Liver (tissue), 9 donors: ENCODE data around the gene HAUS2. TPM values are rescaled to one million over a fixed set of nuclear protein-coding genes. Genes with fewer than 3 reads are reported as not detected.

Experiments
- DNase-seq: peaks from one replicate; pipeline ENCODE4 v3.0.0-alpha.2; 2017; ENCODE audit warnings: low spot score
- H3K27ac ChIP-seq, 2 donors: one replicate each; pipeline ENCODE4 v1.7.0; 2013; ENCODE audit warnings: inconsistent platforms in 2 of 2, low read length in 2 of 2, control low read depth in 1 of 2, low read depth in 1 of 2, mild to moderate bottlenecking in 1 of 2
- H3K27me3 ChIP-seq, 4 donors: one replicate each; pipeline versions ENCODE4 v1.6.1 to v1.7.0; 2013; ENCODE audit warnings: low read length in 3 of 4, inconsistent platforms in 1 of 4, mild to moderate bottlenecking in 1 of 4, moderate library complexity in 1 of 4; ENCODE audit not compliant: control insufficient read depth in 4 of 4, insufficient read depth in 4 of 4
- H3K36me3 ChIP-seq, 4 donors: one replicate each; pipeline versions ENCODE4 v1.6.1 to v1.7.0; 2013; ENCODE audit warnings: low read length in 3 of 4, mild to moderate bottlenecking in 3 of 4, low read depth in 1 of 4, moderate library complexity in 1 of 4; ENCODE audit not compliant: control insufficient read depth in 4 of 4, insufficient read depth in 3 of 4
- H3K4me1 ChIP-seq, 4 donors: one replicate each; pipeline versions ENCODE4 v1.6.1 to v1.7.0; 2013; ENCODE audit warnings: low read length in 3 of 4, mild to moderate bottlenecking in 3 of 4, moderate library complexity in 1 of 4; ENCODE audit not compliant: control insufficient read depth in 4 of 4, insufficient read depth in 4 of 4
- H3K4me3 ChIP-seq, 3 donors: one replicate each; pipeline versions ENCODE4 v1.6.1 to v1.7.0; 2013; ENCODE audit warnings: low read length in 3 of 3, control low read depth in 1 of 3, low read depth in 1 of 3, mild to moderate bottlenecking in 1 of 3
- H3K9ac ChIP-seq, 2 donors: one replicate each; pipeline ENCODE4 v1.7.0; 2013; ENCODE audit warnings: low read length in 2 of 2, mild to moderate bottlenecking in 2 of 2, moderate library complexity in 2 of 2, control low read depth in 1 of 2, low read depth in 1 of 2
- H3K9me3 ChIP-seq, 4 donors: one replicate each; pipeline versions ENCODE4 v1.6.1 to v1.7.0; 2013; ENCODE audit warnings: low read length in 3 of 4; ENCODE audit not compliant: control insufficient read depth in 4 of 4
- ATF3 ChIP-seq: IDR thresholded peaks from 2 replicates; pipeline ENCODE4 v1.6.1; 2016; ENCODE audit warnings: antibody characterized with exemption
- CTCF ChIP-seq: fragments of 150-350 bp; IDR thresholded peaks from 2 replicates; pipeline ENCODE4 v1.5.1; 2017; ENCODE audit warnings: improper control_type of control experiment, low read depth, low read length; ENCODE audit not compliant: missing input control
- EGR1 ChIP-seq, 2 donors: IDR thresholded peaks; 2 replicates each; pipeline ENCODE4 v1.6.1; 2016 to 2018; ENCODE audit warnings: antibody characterized with exemption in 2 of 2, low read depth in 2 of 2
- FOXA1 ChIP-seq: IDR thresholded peaks from 2 replicates; pipeline ENCODE4 v1.6.1; 2016; ENCODE audit warnings: antibody characterized with exemption
- FOXA2 ChIP-seq: IDR thresholded peaks from 2 replicates; pipeline ENCODE4 v1.6.1; 2016; ENCODE audit warnings: antibody characterized with exemption
- GABPA ChIP-seq, 2 donors: IDR thresholded peaks in 1 of 2; conservative IDR thresholded peaks in 1 of 2; 2 replicates each; pipeline ENCODE4 v1.6.1; 2016; ENCODE audit warnings: antibody characterized with exemption in 2 of 2, mild to moderate bottlenecking in 1 of 2, moderate library complexity in 1 of 2
- HNF4G ChIP-seq: IDR thresholded peaks from 2 replicates; pipeline ENCODE4 v1.6.1; 2016; ENCODE audit warnings: antibody characterized with exemption
- JUND ChIP-seq, 2 donors: IDR thresholded peaks; 2 replicates each; pipeline ENCODE4 v1.6.1; 2016; ENCODE audit warnings: antibody characterized with exemption in 2 of 2
- MAX ChIP-seq: IDR thresholded peaks from 2 replicates; pipeline ENCODE4 v1.6.1; 2016; ENCODE audit warnings: antibody characterized with exemption
- NR2F2 ChIP-seq: IDR thresholded peaks from 2 replicates; pipeline ENCODE4 v1.6.1; 2016; ENCODE audit warnings: antibody characterized with exemption
- RAD21 ChIP-seq, 2 donors: IDR thresholded peaks; 2 replicates each; pipeline ENCODE4 v1.6.1; 2016; ENCODE audit warnings: antibody characterized with exemption in 2 of 2, mild to moderate bottlenecking in 2 of 2
- REST ChIP-seq: IDR thresholded peaks from 2 replicates; pipeline ENCODE4 v1.6.1; 2016; ENCODE audit warnings: antibody characterized with exemption, mild to moderate bottlenecking
- RXRA ChIP-seq, 2 donors: IDR thresholded peaks; 2 replicates each; pipeline ENCODE4 v1.6.1; 2017 to 2018; ENCODE audit warnings: antibody characterized with exemption in 2 of 2, mild to moderate bottlenecking in 1 of 2
- SP1 ChIP-seq: IDR thresholded peaks from 2 replicates; pipeline ENCODE4 v1.6.1; 2018; ENCODE audit warnings: antibody characterized with exemption, mild to moderate bottlenecking
- TAF1 ChIP-seq: conservative IDR thresholded peaks from 2 replicates; pipeline ENCODE4 v1.6.1; 2016; ENCODE audit warnings: antibody characterized with exemption, mild to moderate bottlenecking
- YY1 ChIP-seq: IDR thresholded peaks from 2 replicates; pipeline ENCODE4 v1.6.1; 2016; ENCODE audit warnings: antibody characterized with exemption, mild to moderate bottlenecking
- ZBTB33 ChIP-seq: IDR thresholded peaks from 2 replicates; pipeline ENCODE4 v1.6.1; 2016; ENCODE audit warnings: antibody characterized with exemption
- WGBS: extraction: QIAGEN DNeasy Blood & Tissue Kit; methylation state at CpG from one replicate; pipeline ENCODE4 v1.1.7; 2013; 5-methylcytosine and 5-hydroxymethylcytosine counted together
- polyA plus RNA-seq, 2 donors: library from polyadenylated mRNA; stranded (reverse) in 1 of 2; unstranded in 1 of 2; fragments of 200-250 nt in 1 of 2; fragments of >200 nt in 1 of 2; fragmentation: Nextera tagmentation in 1 of 2; extraction: Ambion mirVana in 1 of 2; gene quantifications; one replicate each; pipeline versions ENCODE4 v1.2.1 to v1.2.3, GENCODE V29; 2013 to 2015
- total RNA-seq, 2 donors: library from RNA; depleted of rRNA; stranded (reverse); fragments of >200 nt; gene quantifications; one replicate each; pipeline ENCODE4 v1.2.3, GENCODE V29; 2014
- donor health status: healthy.
- donor health status: healthy.
- donor health status: healthy.
- donor health status: healthy.
- donor health status: healthy.

The HAUS2 gene
- total and polyA plus RNA-seq, 4 donors, result 4.1 to 23.2 (median 6.6) TPM

GRCh38 chr15:42504631-42505030 is 44.0 kb upstream of the HAUS2 start:
- no peak overlapping the region for H3K9ac ChIP-seq
- 78% methylated on average over 3 of the region's 3 CpGs for WGBS
- no peaks in the 10 kb centered on the region for H3K9me3 ChIP-seq
- H3K4me3 ChIP-seq, result no peak overlapping the region
- H3K4me1 ChIP-seq, result peaks cover 0 to 5% (median 1%) of the 10 kb centered on the region in 4 donors
- H3K36me3 ChIP-seq, result no peaks in the 10 kb centered on the region
- TF ChIP-seq FOXA1 (no peak), RAD21 (IDR thresholded peaks at IDR 0.05) (no peak), EGR1 (IDR thresholded peaks at IDR 0.05; ENCODE audit: low read depth in 2 of 2) (no peak), CTCF (no peak), ATF3 (no peak), HNF4G (no peak)
- H3K27me3 ChIP-seq, result no peaks in the 10 kb centered on the region
- no peak for DNase-seq
- no peak overlapping the region for H3K27ac ChIP-seq

- Histone ChIP-seq H3K4me1 (peaks cover 0 to 7% (median 2%) of the 10 kb centered on the region in 4 donors), H3K27me3 (no peaks in the 10 kb centered on the region), H3K4me3 (no peak overlapping the region), H3K9me3 (no peaks in the 10 kb centered on the region), H3K9ac (no peak overlapping the region), H3K36me3 (no peaks in the 10 kb centered on the region), H3K27ac (no peak overlapping the region)
- TF ChIP-seq RAD21 (IDR thresholded peaks at IDR 0.05) (no peak), FOXA2 (no peak), CTCF (no peak), MAX (no peak), NR2F2 (no peak), ZBTB33 (no peak), REST (no peak), YY1 (no peak), SP1 (no peak), JUND (IDR thresholded peaks at IDR 0.05) (no peak), RXRA (IDR thresholded peaks at IDR 0.05) (no peak), TAF1 (no peak), GABPA (IDR thresholded peaks at IDR 0.05 in 1 of 2, conservative IDR thresholded peaks at IDR 0.05 in 1 of 2) (no peak)
- 89% methylated on average over 4 of the region's 4 CpGs for WGBS
- no peak for DNase-seq
These were observed 41.1 kb upstream of the HAUS2 start for GRCh38 chr15:42507514-42507913.
